GM18505 (cell line): Measurements from ENCODE around the gene AHCTF1.
"Not testable (repeated sequence)": the region's sequence is repeated elsewhere in the genome, so short reads cannot be mapped to it uniquely, and the experiment has no call there.

ENCODE experiments used
- ATAC-seq: cut with Tn5 transposase; IDR thresholded peaks from one replicate; pipeline ENCODE4 v1.9.1; 2021; ENCODE audit not compliant: unreplicated experiment
- POLR2A ChIP-seq: IDR thresholded peaks from 4 replicates; pipeline ENCODE4 v1.6.1; 2011; ENCODE audit warnings: borderline replicate concordance; ENCODE audit not compliant: insufficient read depth, insufficient read length; ENCODE audit errors: extremely low read depth

AHCTF1 gene

GRCh38 chr1:246891105-246891504 lies 40.6 kb downstream of the AHCTF1 start:
- no peak for ATAC-seq
- TF ChIP-seq POLR2A = no peak

DNA sequence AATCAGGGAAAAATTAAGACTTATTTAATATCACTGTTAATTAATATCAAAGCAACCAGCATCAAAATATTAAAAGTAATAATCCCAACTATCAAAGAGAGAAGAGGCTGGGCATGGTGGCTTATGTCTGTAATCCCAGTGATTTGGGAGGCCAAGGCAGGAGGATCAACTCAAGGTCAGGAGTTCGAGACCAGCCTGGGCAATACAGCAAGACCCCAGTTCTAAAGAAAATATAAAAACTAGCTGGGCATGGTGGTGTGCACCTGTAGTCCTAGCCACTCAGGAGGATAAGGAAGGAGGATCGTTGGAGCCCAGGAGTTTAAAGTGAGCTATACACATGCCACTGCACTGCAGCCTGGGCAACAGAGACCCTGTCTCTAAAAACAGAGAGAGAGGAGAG lies 43.2 kb downstream of the AHCTF1 start:
- TF ChIP-seq POLR2A = no peak
- ATAC-seq = no peak

GRCh38 chr1:246885389-246885788 lies 46.4 kb downstream of the AHCTF1 start:
- ATAC-seq = not testable (repeated sequence)

- no peak for TF ChIP-seq POLR2A
- ATAC-seq = no peak
These were observed 53.2 kb downstream of the AHCTF1 start for GRCh38 chr1:246878551-246878950.

- ATAC-seq = no peak
- TF ChIP-seq POLR2A = no peak
These were observed 55.3 kb downstream of the AHCTF1 start for GRCh38 chr1:246876431-246876830.

DNA sequence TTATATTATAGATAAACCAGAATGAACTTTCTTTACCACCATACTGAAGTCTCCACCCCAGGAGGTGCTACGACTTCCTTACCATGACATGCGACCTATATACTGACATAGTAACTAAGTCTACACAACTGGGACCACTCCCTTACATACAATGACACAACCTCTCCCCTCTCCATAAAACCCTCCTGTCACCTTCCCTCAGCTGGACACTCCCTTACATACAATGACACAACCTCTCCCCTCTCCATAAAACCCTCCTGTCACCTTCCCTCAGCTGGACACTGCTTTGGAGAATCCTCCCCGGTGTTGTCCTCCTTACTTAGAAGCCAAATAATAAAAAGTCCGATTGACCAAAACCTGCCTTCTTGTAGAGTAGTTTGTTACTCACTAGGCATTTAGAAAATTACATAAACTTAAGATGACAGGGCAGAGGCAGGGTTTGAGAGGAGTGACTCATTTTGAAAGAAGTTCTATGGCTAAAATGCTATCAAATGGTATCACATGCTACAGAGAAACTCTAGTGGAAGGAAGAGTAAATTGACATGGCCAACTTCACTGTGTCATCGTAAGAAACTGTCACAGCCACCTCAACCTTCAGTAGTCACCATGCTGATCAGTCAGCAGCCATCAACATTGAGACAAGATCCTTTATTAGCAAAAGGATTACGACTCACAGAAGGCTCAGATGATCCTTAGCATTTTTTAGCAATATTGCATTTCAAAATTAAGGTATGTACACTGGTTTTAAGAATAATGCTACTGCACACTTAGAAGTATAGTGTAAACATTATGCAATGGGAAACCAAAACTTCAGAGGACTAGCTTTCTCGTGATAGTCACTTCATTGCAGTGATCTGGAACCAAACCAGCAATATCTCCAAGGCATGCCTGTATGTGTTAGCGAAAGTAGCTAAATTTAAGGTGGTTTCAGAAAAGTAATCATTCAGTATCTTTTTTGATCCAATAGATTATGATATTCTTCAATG lies 56.4 kb downstream of the AHCTF1 start:
- peak; percentile 80 for ATAC-seq
- TF ChIP-seq POLR2A = no peak

DNA sequence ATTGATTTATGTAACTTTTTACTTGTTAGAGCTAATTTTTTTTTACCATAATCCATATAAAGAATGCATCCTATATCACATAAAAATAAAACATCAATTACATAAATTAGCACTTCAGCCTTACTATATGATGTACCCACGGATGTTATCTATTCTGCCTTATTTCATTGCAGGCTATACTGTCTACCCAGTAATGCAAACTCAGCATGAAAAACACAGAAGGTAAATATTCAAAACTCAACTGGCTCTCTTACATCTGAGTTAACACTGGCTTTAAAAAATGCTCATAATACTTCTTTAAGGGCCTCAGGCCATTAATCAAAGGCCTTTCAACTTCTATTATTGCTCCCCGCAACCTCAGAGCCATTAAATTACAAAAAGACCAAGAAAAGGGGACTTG lies 65.8 kb downstream of the AHCTF1 start:
- no peak for TF ChIP-seq POLR2A
- no peak for ATAC-seq

DNA sequence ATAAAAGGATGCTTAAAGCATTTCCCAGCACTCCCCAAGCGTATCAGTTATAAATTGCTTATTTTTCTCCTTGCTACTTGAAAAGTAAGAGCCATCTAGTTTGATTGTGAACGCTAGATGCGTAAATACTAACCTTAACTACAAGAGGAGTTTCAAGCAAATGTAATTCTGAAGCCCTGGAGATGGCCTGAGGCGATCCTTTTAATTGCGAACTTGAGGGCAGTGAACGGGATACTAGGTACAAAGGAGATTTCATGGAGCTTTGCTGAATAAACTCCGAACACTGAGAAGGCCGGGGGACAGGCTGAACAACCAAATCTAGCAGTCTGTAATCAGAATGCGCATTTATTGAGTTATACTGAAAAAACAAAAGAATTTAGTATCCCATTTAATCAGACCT lies 68.0 kb downstream of the AHCTF1 start:
- ATAC-seq = not testable (repeated sequence)

- no peak for ATAC-seq
- TF ChIP-seq POLR2A = no peak
These were observed 71.3 kb downstream of the AHCTF1 start for GRCh38 chr1:246860401-246860800.

- no peak for ATAC-seq
- no peak for TF ChIP-seq POLR2A
These were observed 75.4 kb downstream of the AHCTF1 start for GRCh38 chr1:246856371-246856770.

DNA sequence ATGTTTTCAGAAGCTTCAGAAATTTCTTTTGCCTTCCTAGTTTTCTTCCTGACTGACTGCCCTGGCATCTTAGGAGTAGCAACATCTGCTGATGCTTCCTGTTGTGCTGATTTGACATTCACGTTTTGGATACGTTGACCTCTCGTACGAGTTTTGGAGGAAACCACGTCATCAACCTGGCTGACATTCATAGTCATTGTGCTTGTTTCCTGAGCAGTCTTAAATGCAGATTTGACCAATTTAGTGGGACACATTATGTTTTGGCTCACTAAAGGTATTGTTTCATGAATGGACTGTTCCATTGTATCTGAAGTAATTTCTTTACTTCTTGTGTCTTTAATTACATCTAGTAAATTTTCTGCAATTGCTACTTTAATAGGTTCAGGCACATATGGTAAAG lies 81.1 kb downstream of the AHCTF1 start:
- not testable (repeated sequence) for ATAC-seq

DNA sequence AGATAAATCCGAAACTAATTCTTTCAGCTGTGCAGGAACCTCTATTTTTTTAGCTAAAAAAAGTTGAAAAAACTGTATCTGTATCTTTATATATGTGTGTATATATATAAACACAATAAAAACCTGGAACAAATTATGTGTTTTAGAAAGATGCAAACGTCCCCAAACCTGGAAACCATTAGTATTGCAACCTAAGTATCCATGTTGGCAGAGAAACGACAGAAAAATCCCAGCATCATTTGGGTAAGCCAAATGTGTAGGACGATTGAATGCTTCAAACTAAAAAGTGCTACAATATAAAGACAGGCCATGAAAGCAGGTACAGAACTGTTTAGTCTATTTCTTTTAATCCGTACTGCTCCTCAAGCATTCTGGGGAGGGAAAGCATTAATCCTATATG lies 87.9 kb downstream of the AHCTF1 start:
- TF ChIP-seq POLR2A = no peak
- no peak for ATAC-seq

GRCh38 chr1:246840761-246841160 lies 91.0 kb downstream of the AHCTF1 start:
- not testable (repeated sequence) for ATAC-seq

DNA sequence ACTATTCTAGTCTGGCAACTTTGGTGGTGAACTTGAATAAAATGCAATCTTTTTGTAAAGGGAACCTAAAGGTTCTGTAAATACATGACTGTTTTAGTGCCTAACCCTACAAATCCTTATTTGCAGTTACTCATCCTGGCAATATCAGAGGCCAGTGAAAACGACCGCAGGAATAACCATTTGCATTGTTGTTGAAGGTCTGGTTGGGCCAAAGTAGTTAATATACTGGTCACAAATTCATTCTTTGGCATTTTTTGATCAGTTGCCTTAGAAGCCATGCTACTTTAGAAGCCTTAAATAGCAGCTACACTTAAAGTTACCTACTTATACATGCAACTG lies 93.7 kb downstream of the AHCTF1 start:
- ATAC-seq = no peak
- TF ChIP-seq POLR2A = no peak
